Fibroblast of lung (primary cell): ENCODE measurements around the gene CCDC18.

ENCODE experiments used
- EZH2 ChIP-seq: IDR thresholded peaks from 2 replicates; pipeline ENCODE4 v1.5.1; 2012; ENCODE audit warnings: low read length, control low read depth, mild to moderate bottlenecking; ENCODE audit errors: missing control alignments
- TF ChIP-seq, protein P1 (sequence below), 2 donors: IDR thresholded peaks in 1 of 2; conservative IDR thresholded peaks in 1 of 2; 1 replicate in 1 of 2; 2 replicates in 1 of 2; pipeline ENCODE4 v1.5.1; 2011 to 2012; ENCODE audit warnings: low read length in 2 of 2, control low read depth in 1 of 2, inconsistent platforms in 1 of 2, low read depth in 1 of 2, mild to moderate bottlenecking in 1 of 2

- TF ChIP-seq, protein P1, sequence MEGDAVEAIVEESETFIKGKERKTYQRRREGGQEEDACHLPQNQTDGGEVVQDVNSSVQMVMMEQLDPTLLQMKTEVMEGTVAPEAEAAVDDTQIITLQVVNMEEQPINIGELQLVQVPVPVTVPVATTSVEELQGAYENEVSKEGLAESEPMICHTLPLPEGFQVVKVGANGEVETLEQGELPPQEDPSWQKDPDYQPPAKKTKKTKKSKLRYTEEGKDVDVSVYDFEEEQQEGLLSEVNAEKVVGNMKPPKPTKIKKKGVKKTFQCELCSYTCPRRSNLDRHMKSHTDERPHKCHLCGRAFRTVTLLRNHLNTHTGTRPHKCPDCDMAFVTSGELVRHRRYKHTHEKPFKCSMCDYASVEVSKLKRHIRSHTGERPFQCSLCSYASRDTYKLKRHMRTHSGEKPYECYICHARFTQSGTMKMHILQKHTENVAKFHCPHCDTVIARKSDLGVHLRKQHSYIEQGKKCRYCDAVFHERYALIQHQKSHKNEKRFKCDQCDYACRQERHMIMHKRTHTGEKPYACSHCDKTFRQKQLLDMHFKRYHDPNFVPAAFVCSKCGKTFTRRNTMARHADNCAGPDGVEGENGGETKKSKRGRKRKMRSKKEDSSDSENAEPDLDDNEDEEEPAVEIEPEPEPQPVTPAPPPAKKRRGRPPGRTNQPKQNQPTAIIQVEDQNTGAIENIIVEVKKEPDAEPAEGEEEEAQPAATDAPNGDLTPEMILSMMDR (conservative IDR thresholded peaks at IDR 0.05 in 1 of 2, IDR thresholded peaks at IDR 0.05 in 1 of 2; ENCODE audit: low read depth in 1 of 2, low read length in 2 of 2), result no peak
- no peak for TF ChIP-seq EZH2
Measured at GRCh38 chr1:93155335-93155734, 25.2 kb upstream of the CCDC18 start.
